COR-L47 (cell line): ENCODE results near the gene IPO13.
A peak's percentile ranks its signal among the peaks of the same experiment; 100 is the strongest.

ENCODE experiments used
- DNase-seq: peaks from one replicate; lab custom pipeline; 2025; lab: John Stamatoyannopoulos, UW

Gene IPO13

GRCh38 chr1:43930168-43930948, 16.4 kb upstream of the IPO13 start:
- DNase-seq = no peak

GRCh38 chr1:43930949-43931275, 15.8 kb upstream of the IPO13 start:
- no peak for DNase-seq

DNA sequence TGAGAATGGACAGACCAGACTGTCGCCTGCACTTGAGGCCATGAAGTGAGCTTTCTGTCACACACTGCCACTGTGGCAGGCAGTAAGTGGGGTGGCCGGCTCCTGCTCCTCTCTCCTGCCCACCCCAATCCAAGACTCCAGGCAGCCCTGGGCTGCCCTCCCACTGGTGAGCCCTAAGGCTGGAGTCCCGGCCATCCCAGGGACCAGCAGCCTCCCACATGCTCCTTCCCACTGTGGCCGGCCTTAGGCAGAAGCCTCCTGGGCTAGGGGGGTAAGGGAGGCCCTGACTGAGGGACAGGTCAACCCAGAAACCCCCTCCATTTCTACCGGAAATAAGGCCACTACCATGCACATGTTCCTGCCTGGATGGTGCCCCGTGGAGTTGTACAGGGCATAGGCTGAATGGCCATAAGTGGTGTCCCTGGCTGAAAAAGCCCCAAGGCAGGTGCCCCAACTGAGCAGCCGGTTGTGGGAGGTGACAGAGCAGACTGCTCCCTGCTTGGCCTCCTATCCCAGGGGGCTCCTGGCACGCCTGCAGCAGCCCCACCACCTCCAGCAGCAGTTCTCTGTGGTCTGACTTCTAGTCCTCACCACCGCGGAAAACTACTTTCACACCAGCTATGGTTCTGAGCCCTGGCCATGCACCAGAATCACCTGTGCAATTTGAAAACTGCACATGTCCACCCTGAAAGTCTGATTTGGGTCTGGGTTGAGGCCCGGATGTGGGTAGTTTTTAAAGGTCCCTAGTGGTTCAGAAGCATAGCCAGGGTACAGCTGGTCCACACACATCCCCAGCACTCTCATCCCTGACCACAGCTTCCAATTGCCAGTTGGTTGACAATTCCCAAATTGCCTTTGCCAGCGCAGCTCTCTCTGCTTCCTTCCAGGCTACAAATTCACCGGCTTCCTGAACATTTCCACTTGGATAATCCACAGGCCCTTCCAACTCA, 14.8 kb upstream of the IPO13 start:
- DNase-seq = no peak

- DNase-seq = no peak
Measured at GRCh38 chr1:43932786-43933385, 13.9 kb upstream of the IPO13 start.

DNA sequence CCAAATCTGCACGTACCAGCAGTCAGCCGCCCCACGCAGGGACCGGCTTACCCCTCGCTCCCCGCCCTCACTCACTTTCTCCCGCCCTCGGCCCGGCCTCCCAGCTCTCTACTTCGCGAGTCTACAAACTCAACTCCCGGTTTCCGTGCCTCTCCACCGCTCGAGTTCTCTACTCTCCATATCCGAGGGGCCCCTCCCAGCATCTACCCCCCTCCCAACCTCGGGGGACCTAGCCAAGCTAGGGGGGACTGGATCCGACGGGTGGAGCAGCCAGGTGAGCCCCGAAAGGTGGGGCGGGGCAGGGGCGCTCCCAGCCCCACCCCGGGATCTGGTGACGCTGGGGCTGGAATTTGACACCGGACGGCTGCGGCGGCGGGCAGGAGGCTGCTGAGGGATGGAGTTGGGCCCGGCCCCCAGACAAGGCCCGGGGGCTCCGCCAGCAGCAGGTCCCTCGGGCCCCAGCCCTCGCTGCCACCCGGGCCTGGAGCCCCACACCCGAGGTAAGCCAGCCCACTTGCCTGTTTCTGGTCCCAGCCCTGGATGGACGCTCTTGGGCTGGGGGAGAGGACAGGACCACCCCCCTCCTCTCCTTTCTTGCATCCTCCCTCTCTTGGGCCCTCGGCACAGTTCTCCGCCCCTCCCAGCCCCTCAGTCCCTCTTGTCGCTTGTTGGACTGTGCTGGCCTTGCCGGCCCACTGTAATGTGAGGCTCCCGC, 13.2 kb upstream of the IPO13 start, which contains the start of gene ARTN:
TSS of gene ARTN (plus strand) at position 416 of the 715 bp plus-strand sequence. CDS start 1,856 bp downstream, outside the sequence.
- DNase-seq = no peak

DNA sequence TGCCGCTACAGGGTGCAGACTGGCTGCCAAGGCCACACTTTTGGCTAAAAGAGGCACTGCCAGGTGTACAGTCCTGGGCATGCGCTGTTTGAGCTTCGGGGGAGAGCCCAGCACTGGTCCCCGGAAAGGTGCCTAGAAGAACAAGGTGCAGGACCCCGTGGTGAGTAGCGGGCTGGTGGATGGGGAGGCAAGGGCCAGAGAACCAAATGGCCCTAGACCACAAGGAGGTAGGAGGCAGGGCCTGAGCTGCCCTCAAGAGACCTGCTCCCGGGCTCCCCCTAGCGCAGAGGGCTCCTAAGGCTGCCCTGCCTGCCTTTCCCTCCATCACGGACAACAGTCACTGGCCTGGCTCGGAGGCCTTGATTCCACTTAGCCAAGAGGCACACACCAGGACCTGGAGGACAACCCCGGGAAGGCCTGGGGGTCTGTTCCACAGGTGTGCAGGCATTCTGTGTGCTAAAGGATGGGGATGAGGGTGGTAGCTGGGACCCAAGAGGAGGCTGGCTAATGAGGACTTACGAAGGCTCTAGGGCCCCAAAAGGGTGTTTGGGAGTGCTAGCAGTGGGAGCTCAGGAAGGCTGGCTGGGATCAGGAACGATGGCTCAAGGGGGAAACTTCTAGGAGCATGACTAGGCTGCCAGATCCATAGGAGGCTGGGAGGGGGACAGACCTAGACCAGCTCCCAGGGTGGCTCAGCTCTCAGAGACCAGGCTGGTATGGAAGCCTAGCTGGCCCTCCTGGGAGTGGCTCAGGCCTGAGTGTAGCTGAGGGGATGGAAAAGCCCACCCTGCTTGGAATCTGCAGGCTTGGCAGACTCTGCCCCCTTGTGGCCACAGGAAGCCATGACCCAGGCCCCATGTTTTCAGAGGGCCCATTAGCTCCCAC, 12.4 kb upstream of the IPO13 start:
- DNase-seq = peak; percentile 29

- no peak for DNase-seq
Measured at GRCh38 chr1:43934986-43935324, 11.8 kb upstream of the IPO13 start.

DNA sequence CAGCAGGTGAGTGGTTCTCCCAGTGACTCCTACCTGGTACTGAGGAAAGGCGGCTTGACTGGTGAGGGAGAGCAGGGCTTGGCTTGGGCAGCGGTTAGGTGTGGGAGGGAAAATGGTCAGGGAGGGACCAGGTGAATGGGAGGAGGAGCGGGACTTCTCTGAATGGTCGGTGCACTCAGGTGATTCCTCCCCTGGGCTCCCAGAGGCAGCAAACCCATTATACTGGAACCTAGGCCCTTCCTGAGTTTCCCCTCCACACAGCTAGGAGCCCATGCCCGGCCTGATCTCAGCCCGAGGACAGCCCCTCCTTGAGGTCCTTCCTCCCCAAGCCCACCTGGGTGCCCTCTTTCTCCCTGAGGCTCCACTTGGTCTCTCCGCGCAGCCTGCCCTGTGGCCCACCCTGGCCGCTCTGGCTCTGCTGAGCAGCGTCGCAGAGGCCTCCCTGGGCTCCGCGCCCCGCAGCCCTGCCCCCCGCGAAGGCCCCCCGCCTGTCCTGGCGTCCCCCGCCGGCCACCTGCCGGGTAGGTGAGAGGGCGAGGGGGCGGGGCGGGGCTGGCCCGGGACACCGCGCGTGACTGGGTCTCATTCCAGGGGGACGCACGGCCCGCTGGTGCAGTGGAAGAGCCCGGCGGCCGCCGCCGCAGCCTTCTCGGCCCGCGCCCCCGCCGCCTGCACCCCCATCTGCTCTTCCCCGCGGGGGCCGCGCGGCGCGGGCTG, 10.9 kb upstream of the IPO13 start:
- DNase-seq = no peak

- no peak for DNase-seq
Measured at GRCh38 chr1:43936431-43937151, 10.2 kb upstream of the IPO13 start.

- no peak for DNase-seq
Measured at GRCh38 chr1:43937179-43937865, 9.4 kb upstream of the IPO13 start.

DNA sequence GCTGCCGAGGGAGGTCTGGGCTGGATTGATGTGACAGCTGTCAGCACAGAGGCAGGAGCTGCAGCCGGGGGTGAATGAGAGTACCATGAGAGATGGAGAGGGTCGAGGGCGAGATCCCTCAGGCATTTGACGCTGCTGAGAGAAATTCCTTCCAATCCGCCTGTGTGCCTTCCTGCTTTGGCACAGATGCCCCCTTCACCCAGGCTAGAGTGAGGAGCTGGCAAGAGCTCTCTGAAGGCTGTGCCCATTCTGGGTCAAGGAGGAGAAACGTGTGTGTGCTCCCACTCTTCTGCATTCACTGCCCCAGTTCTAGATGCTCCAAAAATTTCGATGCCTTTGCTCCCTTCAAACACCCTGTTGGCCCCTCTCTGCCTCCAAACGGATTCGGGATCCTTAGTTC, 8.4 kb upstream of the IPO13 start:
- no peak for DNase-seq

DNA sequence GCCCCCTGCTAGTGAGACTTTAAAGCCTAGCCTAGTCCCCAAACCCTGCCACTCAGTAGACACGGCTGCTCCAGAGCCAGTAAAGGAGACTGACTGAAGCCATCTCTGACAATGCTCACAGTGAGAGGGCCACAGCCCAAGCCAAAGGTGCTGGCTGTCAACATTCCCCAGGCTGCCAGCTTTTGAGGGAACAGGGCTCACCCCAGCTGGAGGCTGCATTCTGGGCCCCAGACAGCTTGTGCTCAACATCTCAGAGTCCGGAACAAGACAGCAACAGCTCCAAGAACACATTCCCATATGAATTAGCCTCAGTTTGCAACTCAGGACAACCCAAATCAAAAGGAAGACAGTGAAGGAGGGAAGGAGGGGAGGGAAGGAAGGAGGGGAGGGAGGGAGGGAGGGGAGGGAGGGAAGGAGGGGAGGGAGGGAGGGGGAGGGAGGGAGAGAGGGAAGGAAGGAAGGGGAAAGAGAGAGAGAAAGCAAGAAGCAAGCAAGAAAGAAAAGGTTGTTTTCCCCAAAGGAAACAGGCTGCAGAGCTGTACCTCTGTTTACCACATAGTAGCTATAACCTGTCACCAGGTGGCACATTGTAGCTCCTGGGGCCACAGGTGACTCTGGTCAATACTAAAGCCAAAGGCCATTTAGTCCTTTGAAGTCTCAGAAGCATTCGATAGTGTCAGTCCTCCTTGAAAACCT, 7.7 kb upstream of the IPO13 start:
- DNase-seq = no peak

DNA sequence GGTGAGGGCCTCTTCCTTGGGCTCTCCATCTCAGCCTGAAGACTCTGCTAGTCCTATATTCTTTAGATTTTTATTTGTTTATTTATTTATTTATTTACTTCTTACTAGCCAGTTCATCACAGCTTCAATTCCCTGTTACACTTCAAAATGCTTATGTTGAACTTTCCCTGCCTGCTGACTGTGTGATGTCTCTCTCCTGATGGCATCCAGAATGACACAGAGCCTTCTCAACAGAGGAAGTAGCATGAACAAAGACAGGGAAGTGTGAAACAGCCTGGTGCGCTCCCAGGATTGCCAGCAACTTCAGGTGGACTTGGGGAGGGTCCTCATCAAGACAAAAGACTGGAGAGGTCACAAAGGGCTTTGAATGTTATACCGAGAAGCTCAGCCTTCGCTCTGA, 4.3 kb upstream of the IPO13 start:
- DNase-seq = no peak

- DNase-seq = no peak
Measured at GRCh38 chr1:43944860-43945259, 1.9 kb upstream of the IPO13 start.

- no peak for DNase-seq
Measured at GRCh38 chr1:43945674-43946235, 995 bp upstream of the IPO13 start.

DNA sequence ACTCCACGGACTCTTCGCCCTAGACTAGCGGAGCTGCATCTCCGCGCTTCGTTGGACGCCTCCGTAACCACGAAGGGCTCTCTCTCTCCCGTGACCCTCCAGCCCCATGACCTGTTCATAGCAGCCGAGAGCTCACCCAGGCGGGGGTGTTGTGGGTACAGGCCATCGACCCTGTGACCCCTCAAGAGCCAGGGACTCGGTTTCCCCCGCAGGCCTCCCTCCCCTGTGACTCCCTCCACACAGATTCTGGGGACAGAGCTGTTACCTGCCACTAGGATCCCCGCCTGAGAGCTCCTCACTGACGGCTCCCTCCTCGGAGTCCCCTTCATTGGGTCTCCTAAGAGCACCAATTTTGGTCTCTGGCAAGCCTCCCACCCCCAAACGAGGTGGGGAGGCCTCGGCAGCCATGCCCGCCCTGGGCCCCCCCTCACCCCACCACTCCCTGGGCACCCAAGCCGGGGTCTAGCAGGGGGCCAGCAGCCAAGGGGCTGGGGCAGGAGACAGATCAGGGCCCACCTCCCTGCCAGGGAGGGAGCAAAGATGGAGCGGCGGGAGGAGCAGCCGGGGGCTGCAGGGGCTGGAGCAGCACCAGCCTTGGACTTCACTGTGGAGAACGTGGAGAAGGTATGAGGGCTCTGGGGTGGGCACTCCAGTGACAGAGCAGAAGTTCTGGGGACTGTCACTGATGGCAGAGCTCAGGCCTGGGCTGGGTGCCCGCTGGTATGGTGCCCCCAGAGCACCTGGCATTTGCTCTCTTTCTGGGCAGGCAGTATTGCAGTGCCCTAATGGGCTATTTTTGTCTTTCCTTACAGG, 517 bp downstream of the IPO13 start:
- no peak for DNase-seq

DNA sequence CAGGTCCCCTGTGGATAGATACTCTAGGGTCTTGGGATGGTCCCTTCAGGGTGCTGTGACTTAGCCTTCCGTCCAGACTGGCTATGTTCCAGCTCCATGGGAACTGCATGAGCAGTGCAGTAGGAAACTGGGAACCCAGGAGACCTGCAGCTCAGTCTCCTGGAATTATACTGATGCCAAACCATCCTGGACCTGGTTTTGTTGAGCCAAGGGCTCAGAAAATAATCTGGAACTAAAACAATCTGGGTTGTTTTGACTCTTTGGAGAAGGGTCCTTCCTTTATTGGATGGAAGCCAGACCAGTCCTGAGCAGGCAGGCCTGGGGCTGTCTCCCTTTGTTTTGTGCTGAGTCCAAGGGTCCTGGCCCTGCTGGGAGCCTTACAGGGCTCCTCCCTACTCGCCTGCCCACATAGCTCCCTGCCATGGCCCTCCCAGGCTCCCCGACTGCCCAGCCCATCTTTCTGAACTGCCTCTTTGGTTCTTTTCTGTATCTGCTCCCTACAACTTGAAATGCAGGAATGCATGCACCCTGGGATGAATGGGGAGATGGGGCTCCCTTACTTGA, 1.2 kb downstream of the IPO13 start:
- no peak for DNase-seq
